OCI-LY3 (cell line): ENCODE measurements around the gene PCDH20.
A peak's percentile ranks its signal among the peaks of the same experiment; 100 is the strongest.
"Not testable (repeated sequence)": the region's sequence is repeated elsewhere in the genome, so short reads cannot be mapped to it uniquely, and the experiment has no call there.

Source experiments
- H2AFZ ChIP-seq: fragments of 200-600, 300-600 bp; shearing (Covaris generic); 2 replicates; pipeline ENCODE4 v1.6.0; 2014; ENCODE audit warnings: antibody characterized with exemption, low read depth, low read length
- H3K27ac ChIP-seq: fragments of 200-600, 300-600 bp; sonication (generic); 2 replicates; pipeline ENCODE4 v1.5.1; 2014; ENCODE audit warnings: mild to moderate bottlenecking, low read length, moderate library complexity, mixed read lengths
- H3K27me3 ChIP-seq: fragments of 200-600, 300-600 bp; sonication (generic); 2 replicates; pipeline ENCODE4 v1.6.1; 2014; ENCODE audit warnings: low read depth, low read length, mixed read lengths
- H3K36me3 ChIP-seq: fragments of 200-600, 300-600 bp; sonication (generic); replicated peaks from 2 replicates; pipeline ENCODE3; 2014; ENCODE audit warnings: low read depth, low read length, mixed read lengths
- H3K4me1 ChIP-seq: fragments of 300-600, 200-600 bp; sonication (generic); 2 replicates; pipeline ENCODE4 v1.6.1; 2014; ENCODE audit warnings: low read length, mixed read lengths
- H3K4me2 ChIP-seq: fragments of 200-600, 300-600 bp; sonication (generic); 2 replicates; pipeline ENCODE4 v1.6.1; 2014; ENCODE audit warnings: low read length, mixed read lengths
- H3K4me3 ChIP-seq: fragments of 300-600, 200-600 bp; sonication (generic); 2 replicates; pipeline ENCODE4 v1.5.1; 2014; ENCODE audit warnings: antibody characterized with exemption, mild to moderate bottlenecking, low read length, moderate library complexity
- H3K79me2 ChIP-seq: fragments of 300-600, 200-600 bp; shearing (Covaris generic); 2 replicates; pipeline ENCODE4 v1.6.1; 2014; ENCODE audit warnings: mild to moderate bottlenecking, low read length, mixed read lengths
- H3K9ac ChIP-seq: fragments of 300-600, 200-600 bp; shearing (Covaris generic); 2 replicates; pipeline ENCODE4 v1.6.0; 2014; ENCODE audit warnings: mild to moderate bottlenecking, low read length, moderate library complexity
- H3K9me3 ChIP-seq: fragments of 200-600, 300-600 bp; shearing (Covaris generic); 2 replicates; pipeline ENCODE4 v1.6.1; 2014; ENCODE audit warnings: low read length, mixed read lengths; ENCODE audit not compliant: insufficient read depth
- H4K20me1 ChIP-seq: fragments of 200-600, 300-600 bp; sonication (generic); 2 replicates; pipeline ENCODE4 v1.6.1; 2016; ENCODE audit warnings: low read length, mixed read lengths; ENCODE audit not compliant: insufficient read depth
- EZH2phosphoT487 ChIP-seq: fragments of 200-600 bp; shearing (Covaris generic); IDR thresholded peaks from 2 replicates; pipeline ENCODE4 v1.6.1; 2018; ENCODE audit warnings: antibody characterized with exemption, mixed run types, low read depth
- TF ChIP-seq, protein P1 (sequence below): fragments of 200-600, 300-600 bp; sonication (generic); IDR thresholded peaks from 2 replicates; pipeline ENCODE4 v1.5.1; 2014; ENCODE audit warnings: antibody characterized with exemption, low read length, low read depth

The PCDH20 gene

DNA sequence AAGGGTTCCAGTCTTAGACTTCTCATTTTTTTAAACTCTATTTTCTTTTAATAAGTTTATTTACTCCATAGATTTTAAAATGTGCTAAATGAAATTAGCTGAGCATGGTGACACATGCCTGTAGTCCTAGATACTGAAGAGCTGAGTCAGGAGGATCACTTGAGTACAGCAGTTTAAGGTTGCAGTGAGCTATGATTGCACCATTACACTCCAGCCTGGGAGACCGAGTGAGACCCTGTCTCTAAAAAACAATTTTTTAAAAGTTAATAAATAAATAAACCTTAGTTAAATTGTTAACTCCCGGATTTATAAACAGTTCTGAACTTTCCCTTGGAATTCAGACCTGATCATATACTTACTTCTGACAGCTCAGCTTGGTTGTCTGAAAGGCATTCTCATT, 32.5 kb downstream of the PCDH20 start:
- no peak for TF ChIP-seq EZH2phosphoT487
- TF ChIP-seq, protein P1, sequence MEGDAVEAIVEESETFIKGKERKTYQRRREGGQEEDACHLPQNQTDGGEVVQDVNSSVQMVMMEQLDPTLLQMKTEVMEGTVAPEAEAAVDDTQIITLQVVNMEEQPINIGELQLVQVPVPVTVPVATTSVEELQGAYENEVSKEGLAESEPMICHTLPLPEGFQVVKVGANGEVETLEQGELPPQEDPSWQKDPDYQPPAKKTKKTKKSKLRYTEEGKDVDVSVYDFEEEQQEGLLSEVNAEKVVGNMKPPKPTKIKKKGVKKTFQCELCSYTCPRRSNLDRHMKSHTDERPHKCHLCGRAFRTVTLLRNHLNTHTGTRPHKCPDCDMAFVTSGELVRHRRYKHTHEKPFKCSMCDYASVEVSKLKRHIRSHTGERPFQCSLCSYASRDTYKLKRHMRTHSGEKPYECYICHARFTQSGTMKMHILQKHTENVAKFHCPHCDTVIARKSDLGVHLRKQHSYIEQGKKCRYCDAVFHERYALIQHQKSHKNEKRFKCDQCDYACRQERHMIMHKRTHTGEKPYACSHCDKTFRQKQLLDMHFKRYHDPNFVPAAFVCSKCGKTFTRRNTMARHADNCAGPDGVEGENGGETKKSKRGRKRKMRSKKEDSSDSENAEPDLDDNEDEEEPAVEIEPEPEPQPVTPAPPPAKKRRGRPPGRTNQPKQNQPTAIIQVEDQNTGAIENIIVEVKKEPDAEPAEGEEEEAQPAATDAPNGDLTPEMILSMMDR: no peak
- Histone ChIP-seq H3K27ac (no peak overlapping the region), H3K4me1 (peaks cover 14% of the 10 kb centered on the region), H3K9ac (no peak overlapping the region), H3K79me2 (no peaks in the 10 kb centered on the region), H2AFZ (no peak overlapping the region), H3K4me2 (no peak overlapping the region), H3K27me3 (no peaks in the 10 kb centered on the region), H3K36me3 (no peaks in the 10 kb centered on the region), H3K4me3 (no peak overlapping the region), H3K9me3 (no peaks in the 10 kb centered on the region), H4K20me1 (no peaks in the 10 kb centered on the region)

DNA sequence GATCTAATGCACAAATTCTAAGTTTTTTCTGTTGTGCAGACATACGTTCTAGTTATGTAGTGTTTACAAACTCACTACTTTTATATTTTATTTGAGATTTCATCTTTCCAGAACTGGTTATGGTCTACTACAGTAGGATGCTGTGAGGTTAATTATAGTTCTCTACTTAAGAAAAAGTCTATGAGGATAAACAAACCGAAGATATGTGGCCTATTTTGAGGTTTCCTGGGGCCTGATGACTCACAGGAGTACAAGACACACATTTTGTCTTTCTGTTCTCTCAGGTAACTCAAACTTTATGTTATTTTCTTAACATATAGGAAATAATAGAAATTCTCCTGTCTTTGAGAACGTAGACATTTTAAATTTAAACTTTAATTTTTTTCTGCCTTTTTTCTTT, 45.1 kb downstream of the PCDH20 start:
- no peak overlapping the region for H3K9ac ChIP-seq
- H4K20me1 ChIP-seq: no peaks in the 10 kb centered on the region
- TF ChIP-seq EZH2phosphoT487: no peak
- TF ChIP-seq, protein P1: no peak
- no peak overlapping the region for H3K27ac ChIP-seq
- no peaks in the 10 kb centered on the region; the same call in 1 of the 2 replicates for H3K4me1 ChIP-seq
- H3K27me3 ChIP-seq: no peaks in the 10 kb centered on the region
- no peak overlapping the region for H3K4me3 ChIP-seq
- no peaks in the 10 kb centered on the region for H3K36me3 ChIP-seq
- no peaks in the 10 kb centered on the region for H3K9me3 ChIP-seq
- H2AFZ ChIP-seq: no peak overlapping the region
- H3K79me2 ChIP-seq: no peaks in the 10 kb centered on the region
- H3K4me2 ChIP-seq: no peak overlapping the region

DNA sequence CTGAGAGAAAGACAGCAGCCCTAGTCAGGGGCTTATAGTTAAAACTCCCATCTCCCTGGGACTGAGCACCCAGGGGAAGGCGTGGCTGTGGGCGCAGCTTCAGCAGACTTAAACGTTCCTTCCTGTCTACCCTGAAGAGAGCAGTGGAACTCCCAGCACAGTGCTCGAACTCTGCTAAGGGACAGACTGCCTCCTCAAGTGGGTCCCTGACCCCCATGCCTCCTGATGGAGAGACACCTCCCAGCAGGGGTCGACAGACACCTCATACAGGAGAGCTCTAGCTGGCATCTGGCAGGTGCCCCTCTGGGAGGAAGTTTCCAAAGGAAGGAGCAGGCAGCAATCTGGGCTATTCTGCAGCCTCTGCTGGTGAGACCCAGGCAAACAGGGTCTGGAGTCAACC, 51.0 kb downstream of the PCDH20 start:
- not testable (repeated sequence) for H3K79me2 ChIP-seq, H2AFZ ChIP-seq, H3K36me3 ChIP-seq, H3K27ac ChIP-seq, H3K4me2 ChIP-seq, H3K27me3 ChIP-seq, H3K9me3 ChIP-seq, H4K20me1 ChIP-seq, H3K4me3 ChIP-seq, H3K4me1 ChIP-seq, H3K9ac ChIP-seq

DNA sequence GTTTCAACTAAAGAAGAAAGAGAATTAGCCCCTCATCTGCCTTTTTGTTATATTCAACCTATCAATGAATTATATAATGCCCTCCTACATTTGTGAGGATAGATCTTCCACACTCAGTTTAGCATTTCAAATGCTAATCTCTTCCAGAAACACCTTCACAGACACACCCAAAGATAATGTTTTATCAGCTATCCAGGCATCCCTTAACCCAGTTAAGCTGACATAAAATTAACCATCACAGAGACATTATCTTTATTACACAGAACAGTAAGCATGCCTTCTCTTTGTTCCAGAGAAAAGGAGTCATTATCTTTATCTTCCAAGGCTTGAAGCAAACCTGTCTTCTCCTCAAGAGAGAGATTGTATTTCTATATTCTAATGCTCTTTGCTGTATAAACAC, 53.1 kb downstream of the PCDH20 start:
- no peak for TF ChIP-seq EZH2phosphoT487
- TF ChIP-seq, protein P1: no peak
- peaks cover 4% of the 10 kb centered on the region; the same call in 1 of the 2 replicates for H3K4me1 ChIP-seq
- no peak overlapping the region for H3K9ac ChIP-seq
- H2AFZ ChIP-seq: 0 out of 2 replicates have a peak overlapping the region, but pooled peaks have one; percentile 22
- no peaks in the 10 kb centered on the region for H3K9me3 ChIP-seq
- no peaks in the 10 kb centered on the region for H3K27me3 ChIP-seq
- no peaks in the 10 kb centered on the region for H4K20me1 ChIP-seq
- H3K36me3 ChIP-seq: no peaks in the 10 kb centered on the region
- no peak overlapping the region for H3K27ac ChIP-seq
- no peak overlapping the region for H3K4me2 ChIP-seq
- H3K4me3 ChIP-seq: no peak overlapping the region
- no peaks in the 10 kb centered on the region for H3K79me2 ChIP-seq
